Caco-2 (cell line): ENCODE data around the gene KIRREL3. TPM values are rescaled to one million over a fixed set of nuclear protein-coding genes. Genes with fewer than 3 reads are reported as not detected.

Experiments used
- BruUV-seq: library from RNA; stranded (reverse); fragments of 400-500 nt; replicated peaks from 2 replicates; lab custom pipeline; 2021; lab: Mats Ljungman, UMichigan
- CTCF ChIA-PET: fragments of 300-600 bp; sonication (Branson Sonifier 250); formaldehyde crosslinking; loops from one replicate; lab custom pipeline; 2022; ENCODE audit warnings: antibody characterized with exemption; lab: Charles Lee
- POLR2A ChIA-PET: fragments of 300-600 bp; sonication (Branson Sonifier 250); formaldehyde crosslinking; loops from one replicate; lab custom pipeline; 2022; ENCODE audit warnings: antibody characterized with exemption; lab: Charles Lee
- DNase-seq, 2 experiments: peaks; one replicate each; pipeline versions ENCODE4 v3.0.0 to v3.0.0-alpha.2; 2020 to 2022
- H3K27me3 ChIP-seq: replicated peaks from 2 replicates; pipeline ENCODE4 v1.6.0; 2011; ENCODE audit warnings: low read length; ENCODE audit not compliant: control insufficient read depth, insufficient read depth
- H3K36me3 ChIP-seq: 2 replicates; pipeline ENCODE4 v1.5.1; 2011; ENCODE audit warnings: low read length; ENCODE audit not compliant: control insufficient read depth, insufficient read depth
- H3K4me1 ChIP-seq: fragments of 250-450 bp; sonication (Bioruptor Pico); 2 replicates; pipeline ENCODE4 v1.5.1; 2020; ENCODE audit warnings: mild to moderate bottlenecking
- H3K4me3 ChIP-seq: 2 replicates; pipeline ENCODE4 v1.5.1; 2011; ENCODE audit warnings: low read depth, mild to moderate bottlenecking, control low read depth, low read length
- H3K9me3 ChIP-seq: fragments of 250-450 bp; sonication (Bioruptor Pico); 2 replicates; pipeline ENCODE4 v1.5.1; 2020; ENCODE audit warnings: mild to moderate bottlenecking, moderate library complexity
- H3K27ac Mint-ChIP-seq: one replicate; pipeline ENCODE4 v1.8.0; 2022; ENCODE audit warnings: mixed read lengths; ENCODE audit not compliant: unreplicated experiment
- H3K27me3 Mint-ChIP-seq: one replicate; pipeline ENCODE4 v1.8.0; 2022; ENCODE audit warnings: mixed read lengths; ENCODE audit not compliant: insufficient read depth, unreplicated experiment
- H3K36me3 Mint-ChIP-seq: one replicate; pipeline ENCODE4 v1.8.0; 2022; ENCODE audit warnings: mild to moderate bottlenecking, mixed read lengths; ENCODE audit not compliant: insufficient read depth, unreplicated experiment
- H3K4me1 Mint-ChIP-seq: one replicate; pipeline ENCODE4 v1.8.0; 2022; ENCODE audit warnings: low read depth, mixed read lengths; ENCODE audit not compliant: unreplicated experiment
- H3K4me3 Mint-ChIP-seq: one replicate; pipeline ENCODE4 v1.8.0; 2022; ENCODE audit warnings: mild to moderate bottlenecking, moderate library complexity, mixed read lengths; ENCODE audit not compliant: unreplicated experiment
- H3K9me3 Mint-ChIP-seq: one replicate; pipeline ENCODE4 v1.8.0; 2022; ENCODE audit warnings: mixed read lengths; ENCODE audit not compliant: unreplicated experiment
- intact Hi-C: fragments of 100-400 bp; cut with micrococcal nuclease; formaldehyde crosslinking; loops from one replicate; pipeline ENCODE4 v1.10.0; 2022; ENCODE audit not compliant: unreplicated experiment
- total RNA-seq: library from RNA; stranded (reverse); gene quantifications from 2 replicates; pipeline ENCODE4 v1.2.3, GENCODE V29; 2022
- TF ChIP-seq, protein P1 (sequence below), 2 experiments: fragments of 200-600 bp in 1 of 2; IDR thresholded peaks; 1 replicate in 1 of 2; 2 replicates in 1 of 2; pipeline versions ENCODE4 v1.5.1 to v1.8.0; 2011 to 2022; ENCODE audit warnings: antibody characterized with exemption in 1 of 2, control low read depth in 1 of 2, inconsistent platforms in 1 of 2, low read depth in 1 of 2, low read length in 1 of 2, mild to moderate bottlenecking in 1 of 2, moderate library complexity in 1 of 2; ENCODE audit not compliant: insufficient read depth in 1 of 2, severe bottlenecking in 1 of 2, unreplicated experiment in 1 of 2

Gene KIRREL3
- total RNA-seq, 1 experiment from 2014 or later: not detected

DNA sequence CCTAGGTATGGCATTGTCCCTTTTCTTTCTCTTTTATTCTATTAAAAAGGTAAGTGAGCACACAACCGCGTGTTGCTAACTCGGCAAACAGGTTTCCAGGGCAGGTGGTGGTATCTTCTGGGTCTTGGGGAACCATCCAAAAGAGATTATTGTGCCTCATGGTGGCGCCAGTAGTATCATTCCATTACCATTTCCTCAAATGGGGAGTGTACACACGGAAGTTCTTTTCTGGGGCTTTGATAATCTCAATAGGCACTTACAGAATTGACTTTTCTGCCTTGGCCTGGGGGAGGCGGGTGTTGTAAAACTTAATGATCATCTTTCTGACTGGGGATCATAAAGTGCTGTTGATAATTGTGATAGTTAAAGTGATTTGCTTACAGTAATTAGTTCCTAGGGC lies 234.1 kb downstream of the KIRREL3 start:
- DNase-seq: no peak
- ChIA-PET CTCF (no interaction called here), POLR2A (no interaction called here)
- Mint-ChIP-seq H3K4me1 (no peaks in the 10 kb centered on the region), H3K9me3 (peaks cover 9% of the 10 kb centered on the region), H3K27ac (no peak overlapping the region), H3K27me3 (peaks cover 37% of the 10 kb centered on the region), H3K4me3 (no peak overlapping the region), H3K36me3 (no peaks in the 10 kb centered on the region)
- no peak overlapping the region for H3K4me3 ChIP-seq
- H3K36me3 ChIP-seq: no peaks in the 10 kb centered on the region
- H3K4me1 ChIP-seq: no peaks in the 10 kb centered on the region
- TF ChIP-seq, protein P1, sequence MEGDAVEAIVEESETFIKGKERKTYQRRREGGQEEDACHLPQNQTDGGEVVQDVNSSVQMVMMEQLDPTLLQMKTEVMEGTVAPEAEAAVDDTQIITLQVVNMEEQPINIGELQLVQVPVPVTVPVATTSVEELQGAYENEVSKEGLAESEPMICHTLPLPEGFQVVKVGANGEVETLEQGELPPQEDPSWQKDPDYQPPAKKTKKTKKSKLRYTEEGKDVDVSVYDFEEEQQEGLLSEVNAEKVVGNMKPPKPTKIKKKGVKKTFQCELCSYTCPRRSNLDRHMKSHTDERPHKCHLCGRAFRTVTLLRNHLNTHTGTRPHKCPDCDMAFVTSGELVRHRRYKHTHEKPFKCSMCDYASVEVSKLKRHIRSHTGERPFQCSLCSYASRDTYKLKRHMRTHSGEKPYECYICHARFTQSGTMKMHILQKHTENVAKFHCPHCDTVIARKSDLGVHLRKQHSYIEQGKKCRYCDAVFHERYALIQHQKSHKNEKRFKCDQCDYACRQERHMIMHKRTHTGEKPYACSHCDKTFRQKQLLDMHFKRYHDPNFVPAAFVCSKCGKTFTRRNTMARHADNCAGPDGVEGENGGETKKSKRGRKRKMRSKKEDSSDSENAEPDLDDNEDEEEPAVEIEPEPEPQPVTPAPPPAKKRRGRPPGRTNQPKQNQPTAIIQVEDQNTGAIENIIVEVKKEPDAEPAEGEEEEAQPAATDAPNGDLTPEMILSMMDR (IDR thresholded peaks at IDR 0.05; ENCODE audit: insufficient read depth in 1 of 2, low read depth in 1 of 2, low read length in 1 of 2, severe bottlenecking in 1 of 2, unreplicated experiment in 1 of 2): no peak
- H3K9me3 ChIP-seq: no peaks in the 10 kb centered on the region
- intact Hi-C loops: no loop called here
- BruUV-seq: no TSS peak
- H3K27me3 ChIP-seq: no peaks in the 10 kb centered on the region; the same call in 1 of the 2 replicates

DNA sequence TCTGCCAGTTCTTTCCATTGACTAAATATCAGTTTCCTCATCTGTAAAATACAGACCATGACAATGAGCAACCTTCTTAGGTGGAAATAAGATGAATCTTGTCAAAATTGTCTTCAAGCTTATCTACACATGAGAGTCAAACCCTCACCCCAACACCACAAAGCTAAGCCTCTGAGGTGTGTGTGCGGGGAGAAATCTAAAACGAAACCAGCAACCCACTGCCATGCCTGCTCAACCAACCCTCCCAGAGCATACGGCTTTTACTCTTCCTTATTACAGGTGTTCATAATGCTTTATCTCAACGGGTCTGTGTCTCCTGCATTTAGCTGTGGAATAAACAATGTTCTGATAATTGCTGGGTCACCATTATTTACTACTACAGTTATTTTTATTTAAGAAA lies 235.4 kb downstream of the KIRREL3 start:
- H3K27ac Mint-ChIP-seq: no peak overlapping the region
- Histone ChIP-seq H3K27me3 (no peaks in the 10 kb centered on the region; the same call in 1 of the 2 replicates), H3K36me3 (no peaks in the 10 kb centered on the region), H3K9me3 (no peaks in the 10 kb centered on the region), H3K4me1 (no peaks in the 10 kb centered on the region), H3K4me3 (no peak overlapping the region)
- peaks cover 33% of the 10 kb centered on the region for H3K27me3 Mint-ChIP-seq
- TF ChIP-seq, protein P1 (IDR thresholded peaks at IDR 0.05; ENCODE audit: insufficient read depth in 1 of 2, low read depth in 1 of 2, low read length in 1 of 2, severe bottlenecking in 1 of 2, unreplicated experiment in 1 of 2): no peak
- POLR2A ChIA-PET: no interaction called here
- peaks cover 9% of the 10 kb centered on the region for H3K9me3 Mint-ChIP-seq
- BruUV-seq: no TSS peak
- no peak overlapping the region for H3K4me3 Mint-ChIP-seq
- CTCF ChIA-PET: no interaction called here
- no peaks in the 10 kb centered on the region for H3K36me3 Mint-ChIP-seq
- intact Hi-C loops: no loop called here
- no peaks in the 10 kb centered on the region for H3K4me1 Mint-ChIP-seq
- DNase-seq: no peak

DNA sequence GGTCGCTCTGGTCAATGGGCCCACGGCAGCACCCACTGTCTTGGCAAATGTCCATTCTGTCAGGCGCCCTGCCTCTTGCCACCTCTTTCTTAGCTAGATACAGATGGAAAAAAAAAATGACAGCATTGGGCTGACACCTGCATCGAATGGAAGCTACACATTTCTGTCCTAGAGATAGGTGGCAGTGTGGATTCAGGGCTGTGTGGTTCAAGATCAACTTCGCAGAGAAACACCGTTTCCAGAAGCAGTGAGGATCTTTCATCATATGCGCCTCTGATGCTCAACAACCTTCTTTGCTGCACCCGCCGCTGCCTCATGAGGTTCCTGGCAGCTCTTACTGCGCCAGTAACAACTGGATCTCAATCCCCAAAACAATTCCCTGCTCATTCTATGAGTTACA lies 236.3 kb downstream of the KIRREL3 start:
- no peaks in the 10 kb centered on the region for H3K4me1 Mint-ChIP-seq
- intact Hi-C loops: no loop called here
- no peak for DNase-seq

More for the DNA sequence above, 236.3 kb downstream of the KIRREL3 start:
- TF ChIP-seq, protein P1 (IDR thresholded peaks at IDR 0.05; ENCODE audit: insufficient read depth in 1 of 2, low read depth in 1 of 2, low read length in 1 of 2, severe bottlenecking in 1 of 2, unreplicated experiment in 1 of 2): peak; percentile 13 to 18
- no peak overlapping the region for H3K4me3 Mint-ChIP-seq
- no peaks in the 10 kb centered on the region; the same call in 1 of the 2 replicates for H3K27me3 ChIP-seq
- no peaks in the 10 kb centered on the region for H3K9me3 ChIP-seq
- ChIA-PET POLR2A (no interaction called here), CTCF (interaction anchor here (0.8 to 1.3 kb wide), 2 partner anchors 11 to 226 kb away, joined by 4 to 6 read pairs; no protein-coding TSS in a partner anchor)
- H3K27ac Mint-ChIP-seq: no peak overlapping the region
- H3K36me3 Mint-ChIP-seq: no peaks in the 10 kb centered on the region
- peaks cover 31% of the 10 kb centered on the region for H3K27me3 Mint-ChIP-seq
- H3K4me1 ChIP-seq: no peaks in the 10 kb centered on the region
- no peaks in the 10 kb centered on the region for H3K36me3 ChIP-seq
- H3K9me3 Mint-ChIP-seq: peaks cover 9% of the 10 kb centered on the region
- BruUV-seq: no TSS peak
- no peak overlapping the region for H3K4me3 ChIP-seq
